LoVo (cell line): ENCODE data around the gene LCN15.

Source experiments
- DNase-seq: peaks from one replicate; pipeline ENCODE4 v3.0.0-alpha.2; 2016; ENCODE audit warnings: low spot score

Gene LCN15

GRCh38 chr9:136740971-136741882 is 23.1 kb downstream of the LCN15 start:
- no peak for DNase-seq

- no peak for DNase-seq
Measured at GRCh38 chr9:136740491-136740890, 23.8 kb downstream of the LCN15 start.

GRCh38 chr9:136740069-136740468 is 24.2 kb downstream of the LCN15 start:
- DNase-seq = no peak

- DNase-seq = no peak
Measured at GRCh38 chr9:136739509-136739908, 24.8 kb downstream of the LCN15 start.

- DNase-seq = no peak
Measured at GRCh38 chr9:136738960-136739359, 25.4 kb downstream of the LCN15 start.

- DNase-seq = no peak
Measured at GRCh38 chr9:136735812-136736480, 28.4 kb downstream of the LCN15 start.

- DNase-seq = no peak
Measured at GRCh38 chr9:136734837-136735496, 29.4 kb downstream of the LCN15 start.

GRCh38 chr9:136733611-136734010 is 30.7 kb downstream of the LCN15 start:
- no peak for DNase-seq

- no peak for DNase-seq
Measured at GRCh38 chr9:136732444-136733178, 31.7 kb downstream of the LCN15 start.

- no peak for DNase-seq
Measured at GRCh38 chr9:136729926-136730325, 34.4 kb downstream of the LCN15 start.

GRCh38 chr9:136729144-136729543 is 35.2 kb downstream of the LCN15 start:
- DNase-seq = no peak

GRCh38 chr9:136728548-136729123 is 35.7 kb downstream of the LCN15 start:
- DNase-seq = no peak

GRCh38 chr9:136728080-136728547 is 36.2 kb downstream of the LCN15 start:
- peak; percentile 90 for DNase-seq

GRCh38 chr9:136726631-136727191 is 37.6 kb downstream of the LCN15 start:
- DNase-seq = no peak

- no peak for DNase-seq
Measured at GRCh38 chr9:136726118-136726517, 38.2 kb downstream of the LCN15 start.

GRCh38 chr9:136725612-136726011 is 38.7 kb downstream of the LCN15 start:
- no peak for DNase-seq

- DNase-seq = no peak
Measured at GRCh38 chr9:136724772-136725171, 39.5 kb downstream of the LCN15 start.

- DNase-seq = no peak
Measured at GRCh38 chr9:136723989-136724388, 40.3 kb downstream of the LCN15 start.

GRCh38 chr9:136723362-136723976 is 40.8 kb downstream of the LCN15 start:
- DNase-seq = no peak

GRCh38 chr9:136722969-136723356 is 41.4 kb downstream of the LCN15 start:
- no peak for DNase-seq
